ENCODE data around the gene PPM1H.
A peak's percentile ranks its signal among the peaks of the same experiment; 100 is the strongest.

PPM1H gene

DNA sequence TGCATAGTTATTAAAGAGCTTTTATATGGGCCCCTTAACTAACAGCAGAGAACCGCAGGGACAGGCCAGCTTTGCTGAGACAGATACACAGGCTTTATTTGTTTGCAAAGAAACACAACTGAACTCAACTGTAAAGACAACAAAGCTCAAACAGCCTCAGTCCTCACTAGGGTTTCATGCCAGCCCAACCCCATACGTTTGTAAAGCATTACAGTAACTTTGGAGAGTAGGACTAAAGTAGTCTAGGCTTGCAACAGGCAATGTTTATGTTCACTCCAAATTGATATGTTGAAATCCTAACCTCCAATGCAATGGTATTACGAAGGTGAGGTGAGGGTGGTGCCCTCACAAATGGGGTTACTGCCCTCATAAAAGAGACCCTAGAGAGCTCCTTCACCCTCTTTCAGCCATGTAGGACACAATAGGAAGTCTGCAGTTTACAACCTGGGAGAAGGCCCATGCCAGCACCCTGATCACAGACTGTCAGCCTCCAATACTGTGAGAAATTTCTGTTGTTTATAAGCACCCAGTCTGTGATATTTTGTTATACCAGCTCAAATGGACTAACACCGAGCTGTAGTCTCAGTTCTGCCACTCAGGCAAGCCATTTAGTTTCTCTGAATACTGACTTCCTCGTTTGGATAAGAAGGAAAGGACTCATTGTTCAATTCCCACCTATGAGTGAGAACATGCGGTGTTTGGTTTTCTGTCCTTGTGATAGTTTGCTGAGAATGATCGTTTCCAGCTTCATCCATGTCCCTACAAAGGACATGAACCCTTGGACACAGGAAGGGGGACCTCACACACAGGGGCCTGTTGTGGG, 35.2 kb downstream of the PPM1H start:
- Mint-ChIP-seq H3K27ac (no peak overlapping the region), H3K27me3 (ENCODE audit: low read depth, poor library complexity) (peaks cover 2% of the 10 kb centered on the region), H3K9me3 (peaks cover 13% of the 10 kb centered on the region), H3K36me3 (ENCODE audit: low read depth) (peaks cover 20% of the 10 kb centered on the region), H3K4me3 (no peak overlapping the region), H3K4me1 (peaks cover 32% of the 10 kb centered on the region)
- TF ChIP-seq, protein P1, sequence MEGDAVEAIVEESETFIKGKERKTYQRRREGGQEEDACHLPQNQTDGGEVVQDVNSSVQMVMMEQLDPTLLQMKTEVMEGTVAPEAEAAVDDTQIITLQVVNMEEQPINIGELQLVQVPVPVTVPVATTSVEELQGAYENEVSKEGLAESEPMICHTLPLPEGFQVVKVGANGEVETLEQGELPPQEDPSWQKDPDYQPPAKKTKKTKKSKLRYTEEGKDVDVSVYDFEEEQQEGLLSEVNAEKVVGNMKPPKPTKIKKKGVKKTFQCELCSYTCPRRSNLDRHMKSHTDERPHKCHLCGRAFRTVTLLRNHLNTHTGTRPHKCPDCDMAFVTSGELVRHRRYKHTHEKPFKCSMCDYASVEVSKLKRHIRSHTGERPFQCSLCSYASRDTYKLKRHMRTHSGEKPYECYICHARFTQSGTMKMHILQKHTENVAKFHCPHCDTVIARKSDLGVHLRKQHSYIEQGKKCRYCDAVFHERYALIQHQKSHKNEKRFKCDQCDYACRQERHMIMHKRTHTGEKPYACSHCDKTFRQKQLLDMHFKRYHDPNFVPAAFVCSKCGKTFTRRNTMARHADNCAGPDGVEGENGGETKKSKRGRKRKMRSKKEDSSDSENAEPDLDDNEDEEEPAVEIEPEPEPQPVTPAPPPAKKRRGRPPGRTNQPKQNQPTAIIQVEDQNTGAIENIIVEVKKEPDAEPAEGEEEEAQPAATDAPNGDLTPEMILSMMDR (IDR thresholded peaks at IDR 0.05): no peak
- no peak for DNase-seq

DNA sequence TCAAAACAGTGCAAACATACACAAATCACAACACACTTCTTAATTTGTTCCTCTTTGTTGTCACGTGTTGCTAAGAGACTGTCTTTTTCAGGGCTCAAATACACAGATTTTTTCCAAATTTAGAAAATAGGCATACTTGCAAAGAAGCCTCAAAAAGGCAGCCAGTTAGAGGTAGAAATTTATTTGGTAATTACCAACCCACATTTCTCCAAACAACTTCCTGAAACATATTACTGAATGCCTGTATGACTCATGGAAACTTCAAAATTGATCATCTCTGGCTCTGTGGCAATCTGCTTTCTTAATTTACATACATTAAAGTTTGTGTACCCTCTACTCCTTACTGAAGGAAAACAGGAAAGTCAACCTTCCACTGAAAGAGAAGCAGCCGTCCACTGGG, 36.4 kb downstream of the PPM1H start:
- TF ChIP-seq, protein P1 (IDR thresholded peaks at IDR 0.05): no peak
- peak overlapping the region; percentile 4 for H3K27ac Mint-ChIP-seq

DNA sequence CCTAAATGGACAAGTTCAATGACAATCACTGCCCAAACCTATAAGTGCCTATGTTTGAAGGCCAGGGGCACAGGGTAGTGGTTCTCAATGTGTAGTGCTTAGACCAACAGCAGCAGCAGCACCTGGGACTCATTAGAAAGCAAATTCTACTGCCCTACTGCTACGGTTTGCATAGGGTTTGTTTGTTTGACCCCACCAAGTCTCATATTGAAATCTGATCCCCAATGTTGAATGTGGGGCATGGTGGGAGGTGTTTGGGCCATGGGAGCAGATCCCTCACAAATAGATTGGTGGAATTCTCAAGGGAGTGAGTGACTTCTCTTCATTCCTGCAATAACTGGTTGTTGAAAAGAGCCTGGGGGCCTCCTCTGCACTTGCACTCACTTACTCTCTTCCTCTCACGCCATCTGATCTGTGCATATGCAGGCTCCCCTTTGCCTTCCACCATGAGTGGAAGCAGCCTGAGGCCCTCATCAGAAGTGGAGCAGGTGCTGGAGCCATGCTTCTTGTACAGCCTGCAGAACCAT, 39.5 kb downstream of the PPM1H start:
- Mint-ChIP-seq H3K27me3 (ENCODE audit: low read depth, poor library complexity) (peaks cover 2% of the 10 kb centered on the region), H3K9me3 (peaks cover 13% of the 10 kb centered on the region), H3K4me3 (no peak overlapping the region), H3K27ac (no peak overlapping the region), H3K36me3 (ENCODE audit: low read depth) (peaks cover 20% of the 10 kb centered on the region), H3K4me1 (peaks cover 36% of the 10 kb centered on the region)
- no peak for DNase-seq
- TF ChIP-seq, protein P1 (IDR thresholded peaks at IDR 0.05): no peak

More for the DNA sequence above, 36.4 kb downstream of the PPM1H start:
- Mint-ChIP-seq H3K4me3 (no peak overlapping the region), H3K36me3 (ENCODE audit: low read depth) (peaks cover 20% of the 10 kb centered on the region), H3K27me3 (ENCODE audit: low read depth, poor library complexity) (peaks cover 2% of the 10 kb centered on the region), H3K4me1 (peaks cover 32% of the 10 kb centered on the region), H3K9me3 (peaks cover 13% of the 10 kb centered on the region)
- no peak for DNase-seq

DNA sequence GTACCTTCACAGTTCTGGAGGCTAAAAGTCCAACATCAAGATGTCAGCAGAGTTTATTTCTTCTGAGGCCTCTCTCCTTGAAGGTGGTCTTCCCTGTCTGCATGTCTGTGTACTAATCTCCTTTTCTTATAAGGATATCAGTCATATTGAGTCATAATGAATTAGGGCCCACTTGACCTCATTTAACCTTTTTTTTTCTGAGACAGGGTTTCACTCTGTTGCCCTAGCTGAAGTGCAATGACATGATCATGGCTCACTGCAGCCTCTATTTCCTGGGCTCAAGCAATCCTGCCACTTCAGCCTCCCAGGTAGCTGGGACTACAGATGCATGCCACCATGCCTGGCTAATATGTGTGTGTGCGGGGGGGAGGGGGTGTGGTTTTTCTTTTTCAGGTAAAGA, 41.7 kb downstream of the PPM1H start:
- Mint-ChIP-seq H3K27me3 (ENCODE audit: low read depth, poor library complexity) (no peaks in the 10 kb centered on the region), H3K9me3 (peaks cover 13% of the 10 kb centered on the region), H3K36me3 (ENCODE audit: low read depth) (peaks cover 20% of the 10 kb centered on the region), H3K4me1 (peaks cover 22% of the 10 kb centered on the region), H3K27ac (no peak overlapping the region), H3K4me3 (no peak overlapping the region)
- TF ChIP-seq, protein P1 (IDR thresholded peaks at IDR 0.05): no peak
- no peak for DNase-seq

DNA sequence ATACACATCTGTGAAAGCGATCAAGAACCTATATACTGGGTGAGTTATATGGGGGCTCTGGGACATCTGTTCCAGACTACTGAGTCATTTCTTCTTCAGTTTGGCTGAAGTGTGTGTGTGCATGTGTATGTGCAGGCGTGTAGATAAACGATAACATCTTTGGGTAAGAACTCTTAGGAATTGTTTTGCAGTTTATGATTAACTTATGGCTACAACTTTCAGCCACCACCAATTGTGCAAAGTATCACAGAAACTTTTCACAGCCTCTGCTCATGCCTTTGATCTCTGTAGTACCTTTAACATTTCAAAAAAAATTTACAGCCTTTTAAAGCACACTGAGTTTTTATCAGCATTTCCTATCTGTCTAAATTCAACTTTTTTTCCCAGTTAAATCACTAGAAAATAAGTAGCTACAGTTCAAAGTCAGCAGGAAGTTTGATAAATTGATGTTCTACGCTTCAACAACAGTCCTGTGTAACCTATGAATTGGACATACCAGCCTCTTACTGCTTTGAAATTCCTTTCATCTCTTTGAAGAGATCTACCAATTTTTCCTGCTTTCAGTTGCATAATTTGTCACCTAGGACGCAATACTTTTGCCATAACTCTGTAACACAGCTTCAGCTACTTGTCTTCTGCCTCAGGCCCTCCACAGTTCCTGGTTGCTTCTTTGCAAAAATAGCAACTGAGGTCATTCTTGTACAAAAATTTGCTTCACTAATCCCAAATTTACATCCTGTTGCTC, 43.0 kb downstream of the PPM1H start:
- DNase-seq: no peak
- Mint-ChIP-seq H3K4me3 (no peak overlapping the region), H3K36me3 (ENCODE audit: low read depth) (peaks cover 18% of the 10 kb centered on the region), H3K27me3 (ENCODE audit: low read depth, poor library complexity) (peaks cover 4% of the 10 kb centered on the region), H3K4me1 (peaks cover 22% of the 10 kb centered on the region), H3K9me3 (peaks cover 13% of the 10 kb centered on the region), H3K27ac (no peak overlapping the region)
- TF ChIP-seq, protein P1 (IDR thresholded peaks at IDR 0.05): no peak
